Epithelial cell of proximal tubule (primary cell): Measurements from ENCODE around the gene CXorf65. TPM values are rescaled to one million over a fixed set of nuclear protein-coding genes. Genes with fewer than 3 reads are reported as not detected.

Source experiments
- DNase-seq: peaks from one replicate; pipeline ENCODE4 v3.0.0-alpha.2; 2011; ENCODE audit warnings: low read depth
- H3K4me3 ChIP-seq: 2 replicates; pipeline ENCODE4 v1.5.1; 2011; ENCODE audit warnings: low read depth, mild to moderate bottlenecking, low read length
- CTCF ChIP-seq: conservative IDR thresholded peaks from 2 replicates; pipeline ENCODE4 v1.5.1; 2012; ENCODE audit warnings: low read depth, mild to moderate bottlenecking, low read length
- total RNA-seq: library from RNA; depleted of rRNA; stranded (reverse); fragments of >200 nt; gene quantifications from 2 replicates; pipeline ENCODE4 v1.2.3, GENCODE V29; 2015

Gene CXorf65
- total RNA-seq, 1 donor from 2014 or later, result not detected

GRCh38 chrX:71107245-71107644 lies 705 bp upstream of the CXorf65 start:
- no peak overlapping the region for H3K4me3 ChIP-seq
- TF ChIP-seq CTCF, result no peak
- no peak for DNase-seq

- no peak for TF ChIP-seq CTCF
- H3K4me3 ChIP-seq, result no peak overlapping the region
- DNase-seq, result no peak
Measured at GRCh38 chrX:71105628-71106027, 912 bp downstream of the CXorf65 start.

GRCh38 chrX:71103110-71103983 lies 3.2 kb downstream of the CXorf65 start:
- no peak for TF ChIP-seq CTCF
- no peak overlapping the region for H3K4me3 ChIP-seq
- no peak for DNase-seq

GRCh38 chrX:71102292-71102691 lies 4.2 kb downstream of the CXorf65 start:
- no peak overlapping the region for H3K4me3 ChIP-seq
- no peak for DNase-seq
- no peak for TF ChIP-seq CTCF

GRCh38 chrX:71100581-71101505 lies 5.7 kb downstream of the CXorf65 start:
- TF ChIP-seq CTCF, result no peak
- DNase-seq, result no peak
- H3K4me3 ChIP-seq, result no peak overlapping the region

GRCh38 chrX:71099736-71100135 lies 6.8 kb downstream of the CXorf65 start:
- no peak for DNase-seq
- H3K4me3 ChIP-seq, result no peak overlapping the region
- no peak for TF ChIP-seq CTCF
